ENCODE results near the gene SALL4.
"Not testable (repeated sequence)": the region's sequence is repeated elsewhere in the genome, so short reads cannot be mapped to it uniquely, and the experiment has no call there.

Gene SALL4

DNA sequence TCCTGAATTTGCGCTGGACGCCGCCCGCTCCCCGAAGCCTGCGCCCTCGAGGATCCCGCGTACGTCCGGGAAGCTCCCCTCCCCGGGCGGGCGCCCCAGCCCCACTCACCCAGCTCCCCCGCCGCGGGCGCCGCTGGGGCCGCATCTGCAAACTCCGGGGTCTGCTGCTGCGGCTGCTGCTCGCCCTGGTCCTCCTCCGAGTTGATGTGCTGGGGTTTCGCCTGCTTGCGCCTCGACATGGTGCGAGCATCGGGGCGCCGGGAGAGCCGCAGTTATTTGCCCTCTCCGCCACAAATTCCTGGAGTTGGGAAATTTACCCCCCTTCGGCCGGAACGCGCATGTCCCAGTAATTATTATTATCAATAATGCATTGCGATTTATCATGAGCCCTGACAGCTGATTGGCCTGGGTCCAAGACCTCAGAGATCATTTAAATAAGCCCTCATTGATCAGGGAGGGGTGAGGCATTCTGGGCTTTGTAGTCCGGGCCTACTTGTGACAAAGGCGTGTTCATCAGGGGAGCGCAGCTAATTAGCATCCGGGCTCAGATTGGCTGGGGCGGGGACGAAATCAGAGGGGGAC is at the start of gene SALL4:
Gene SALL4 (minus strand): TSS at position 352 of the 582 bp plus-strand sequence. CDS start 113 bp downstream, at position 239.
- Mint-ChIP-seq H3K27me3 (peaks cover 53% of the 10 kb centered on the region), H3K36me3 (ENCODE audit: low read depth) (no peaks in the 10 kb centered on the region), H3K4me1 (ENCODE audit: low read depth) (peaks cover 16% of the 10 kb centered on the region), H3K4me3 (no peak within 1 kb of the TSS), H3K9me3 (no peaks in the 10 kb centered on the region), H3K27ac (no peak within 1 kb of the TSS)

DNA sequence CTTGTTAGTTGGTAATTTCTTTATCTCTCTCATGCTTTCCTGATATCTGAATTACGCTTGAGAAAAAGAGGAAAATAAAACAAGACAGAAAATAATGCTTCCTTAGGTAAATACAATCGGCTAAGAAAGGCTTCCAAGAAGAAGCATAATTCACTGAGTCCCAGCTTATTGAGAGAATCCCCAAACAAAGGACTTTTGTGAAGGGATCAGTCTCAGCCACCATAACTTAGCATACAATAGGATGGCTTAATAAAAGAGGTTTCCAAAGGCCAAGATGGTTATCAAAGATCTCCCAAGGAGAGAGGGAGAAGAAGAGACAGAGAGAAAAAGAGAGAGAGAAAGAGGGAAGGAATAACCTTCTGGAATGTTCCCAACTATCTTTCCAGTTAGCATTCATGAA is 46.0 kb upstream of the SALL4 start:
- Mint-ChIP-seq H3K4me3 (no peak overlapping the region), H3K27me3 (peaks cover 5% of the 10 kb centered on the region), H3K27ac (no peak overlapping the region)

DNA sequence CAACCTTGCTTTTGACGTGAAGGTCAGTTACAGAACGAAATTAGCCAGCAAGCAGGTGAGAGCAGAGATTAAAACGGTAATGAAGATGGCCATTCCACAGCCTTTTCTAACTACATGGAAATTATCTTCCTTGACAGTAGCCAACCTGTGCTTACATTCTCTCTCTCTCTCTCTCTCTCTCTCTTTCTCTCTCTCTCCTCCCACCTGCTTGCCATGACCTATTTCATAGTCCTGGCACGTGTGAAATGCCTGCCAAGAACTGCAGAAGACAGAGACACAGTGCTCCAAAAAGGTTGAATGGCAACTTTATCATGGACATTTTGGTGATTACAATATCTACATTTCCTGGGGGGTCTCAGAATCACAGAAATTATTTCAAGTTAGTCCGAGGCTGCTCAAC is 38.5 kb upstream of the SALL4 start:
- H3K27me3 Mint-ChIP-seq, result peaks cover 11% of the 10 kb centered on the region
- no peak overlapping the region for H3K27ac Mint-ChIP-seq
- H3K9me3 Mint-ChIP-seq, result no peaks in the 10 kb centered on the region
- no peaks in the 10 kb centered on the region for H3K4me1 Mint-ChIP-seq (ENCODE audit: low read depth)
- no peaks in the 10 kb centered on the region for H3K36me3 Mint-ChIP-seq (ENCODE audit: low read depth)
- H3K4me3 Mint-ChIP-seq, result no peak overlapping the region

More for the DNA sequence above, 46.0 kb upstream of the SALL4 start:
- no peaks in the 10 kb centered on the region for H3K36me3 Mint-ChIP-seq (ENCODE audit: low read depth)
- no peaks in the 10 kb centered on the region for H3K4me1 Mint-ChIP-seq (ENCODE audit: low read depth)
- no peaks in the 10 kb centered on the region for H3K9me3 Mint-ChIP-seq

DNA sequence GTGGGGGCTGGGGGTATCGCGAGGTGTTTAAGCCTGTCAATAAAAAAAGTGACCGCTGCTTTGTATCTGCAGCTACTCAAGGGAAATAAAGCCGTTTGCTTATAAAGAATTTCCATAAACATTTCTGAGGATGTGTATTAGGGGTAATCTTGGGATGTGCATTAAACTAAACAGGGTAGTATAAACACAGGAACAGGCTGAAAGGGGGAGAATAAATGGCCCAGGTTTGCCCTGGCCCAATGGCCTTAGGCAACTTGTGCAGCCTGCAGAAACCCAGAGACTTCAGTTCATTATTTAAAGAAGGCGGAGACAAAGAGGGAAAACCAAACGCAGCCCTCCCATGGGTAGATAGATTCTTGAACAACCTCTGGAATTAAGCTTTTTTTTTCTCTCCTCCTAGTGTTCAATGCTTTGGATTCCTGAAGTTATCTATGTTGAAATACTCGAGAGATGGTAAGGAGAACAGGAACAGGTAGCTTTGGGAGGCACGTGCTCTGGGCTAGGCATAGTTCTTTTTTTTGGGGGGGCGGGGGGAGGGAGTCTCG is 35.6 kb upstream of the SALL4 start:
- no peaks in the 10 kb centered on the region for H3K36me3 Mint-ChIP-seq (ENCODE audit: low read depth)
- H3K27ac Mint-ChIP-seq, result no peak overlapping the region
- H3K4me3 Mint-ChIP-seq, result no peak overlapping the region
- peaks cover 10% of the 10 kb centered on the region for H3K27me3 Mint-ChIP-seq
- no peaks in the 10 kb centered on the region for H3K4me1 Mint-ChIP-seq (ENCODE audit: low read depth)
- no peaks in the 10 kb centered on the region for H3K9me3 Mint-ChIP-seq

DNA sequence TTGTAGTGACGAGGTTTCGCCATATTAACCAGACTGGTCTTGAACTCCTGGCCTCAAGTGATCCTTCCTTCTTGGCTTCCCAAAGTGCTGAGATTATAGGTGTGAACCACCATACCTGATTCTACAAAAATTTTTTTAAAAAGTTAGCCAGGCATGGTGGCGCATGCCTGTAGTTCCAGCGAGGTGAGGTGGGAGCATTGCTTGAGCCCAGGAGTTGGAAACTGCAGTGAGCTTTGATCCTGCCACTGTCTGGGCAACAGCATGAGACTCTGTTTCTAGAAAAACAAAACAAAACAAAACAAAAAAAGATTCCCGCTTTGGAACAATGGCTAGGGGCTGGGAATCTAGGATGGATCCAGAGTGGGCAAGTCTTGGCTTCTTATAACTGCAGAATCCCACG is 35.1 kb upstream of the SALL4 start:
- no peaks in the 10 kb centered on the region for H3K4me1 Mint-ChIP-seq (ENCODE audit: low read depth)
- peaks cover 10% of the 10 kb centered on the region for H3K27me3 Mint-ChIP-seq
- H3K36me3 Mint-ChIP-seq (ENCODE audit: low read depth), result no peaks in the 10 kb centered on the region
- H3K27ac Mint-ChIP-seq, result no peak overlapping the region
- no peaks in the 10 kb centered on the region for H3K9me3 Mint-ChIP-seq
- no peak overlapping the region for H3K4me3 Mint-ChIP-seq

DNA sequence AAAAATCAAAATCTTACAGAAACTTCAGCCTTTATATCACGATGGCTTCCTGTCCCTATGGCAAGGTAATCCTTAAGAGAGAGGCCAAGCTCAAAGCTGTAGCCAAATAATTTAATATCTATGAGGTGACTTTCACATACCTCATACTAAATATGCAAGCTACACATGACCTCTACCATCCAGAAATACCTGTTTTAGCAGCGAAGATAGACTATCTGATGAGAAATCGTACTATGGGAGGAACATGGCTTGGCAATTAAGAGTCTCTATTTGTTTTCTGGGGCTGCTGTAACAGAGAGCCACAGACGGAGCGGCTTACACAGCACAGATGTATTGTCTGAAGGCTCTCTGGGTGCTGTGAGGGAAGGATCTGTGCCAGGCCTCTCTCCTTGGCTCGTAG is 31.0 kb upstream of the SALL4 start:
- Mint-ChIP-seq H3K27ac (no peak overlapping the region), H3K4me1 (ENCODE audit: low read depth) (no peaks in the 10 kb centered on the region), H3K9me3 (no peaks in the 10 kb centered on the region), H3K4me3 (no peak overlapping the region), H3K27me3 (peaks cover 7% of the 10 kb centered on the region), H3K36me3 (ENCODE audit: low read depth) (no peaks in the 10 kb centered on the region)

DNA sequence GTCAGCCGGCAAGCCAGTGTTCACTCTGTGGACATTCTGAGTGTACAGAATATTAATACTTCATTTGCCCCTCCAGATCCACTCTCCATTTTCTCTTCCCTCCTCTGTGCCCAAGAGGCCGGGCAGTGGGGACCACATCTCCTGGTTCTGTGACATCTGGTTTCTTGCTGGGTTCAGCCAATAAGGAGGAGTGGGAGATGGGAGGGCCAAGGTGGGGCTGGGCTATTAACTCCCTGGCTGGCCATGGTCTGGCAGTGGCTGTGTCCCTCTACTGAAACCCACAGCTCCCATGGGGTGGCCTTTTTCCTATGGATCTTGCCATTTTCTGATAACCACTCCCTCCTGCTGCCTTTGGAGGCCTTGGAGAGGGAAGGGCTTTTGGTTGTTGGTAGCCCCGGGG is 30.0 kb upstream of the SALL4 start:
- Mint-ChIP-seq H3K4me3 (no peak overlapping the region), H3K27ac (no peak overlapping the region), H3K36me3 (ENCODE audit: low read depth) (no peaks in the 10 kb centered on the region), H3K27me3 (peaks cover 7% of the 10 kb centered on the region), H3K4me1 (ENCODE audit: low read depth) (no peaks in the 10 kb centered on the region), H3K9me3 (no peaks in the 10 kb centered on the region)

DNA sequence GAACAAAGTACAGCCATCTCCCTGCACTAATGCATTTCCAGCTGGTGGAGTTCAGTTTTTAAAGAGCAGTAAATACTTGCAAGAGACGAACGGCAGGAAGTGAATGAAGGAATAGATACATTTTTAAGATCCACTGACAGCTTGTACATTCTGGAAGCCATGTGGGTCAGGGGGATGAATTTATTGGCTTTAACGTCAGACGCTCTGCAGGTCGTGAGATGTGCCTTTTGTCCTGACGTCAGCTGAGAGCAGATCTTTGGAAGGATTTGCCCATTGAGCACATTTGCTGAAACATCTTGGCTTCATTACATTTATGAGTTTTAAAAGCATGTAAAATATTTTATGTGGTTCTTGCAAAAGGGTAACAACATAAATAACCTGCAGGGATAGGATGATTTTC is 29.5 kb upstream of the SALL4 start:
- H3K4me3 Mint-ChIP-seq, result no peak overlapping the region
- no peaks in the 10 kb centered on the region for H3K4me1 Mint-ChIP-seq (ENCODE audit: low read depth)
- peaks cover 7% of the 10 kb centered on the region for H3K27me3 Mint-ChIP-seq
- H3K27ac Mint-ChIP-seq, result no peak overlapping the region
- no peaks in the 10 kb centered on the region for H3K36me3 Mint-ChIP-seq (ENCODE audit: low read depth)
- no peaks in the 10 kb centered on the region for H3K9me3 Mint-ChIP-seq

DNA sequence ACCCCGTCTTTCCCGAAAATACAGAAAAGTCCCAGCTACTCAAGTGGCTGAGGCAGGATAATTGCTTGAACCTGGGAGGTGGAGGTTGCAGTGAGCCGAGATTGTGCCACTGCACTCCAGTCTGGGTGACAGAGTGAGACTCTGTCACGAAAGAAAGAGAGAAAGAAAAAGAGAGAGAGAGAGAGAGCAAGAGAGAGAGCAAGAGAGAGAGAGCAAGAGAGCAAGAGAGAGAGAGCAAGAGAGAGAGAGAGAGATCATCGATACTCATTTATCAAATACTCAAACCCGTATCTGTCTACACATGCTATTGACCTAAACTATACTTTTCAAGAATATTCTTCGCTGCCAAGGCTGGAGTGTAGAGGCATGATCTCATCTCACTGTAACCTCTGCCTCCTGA is 28.2 kb upstream of the SALL4 start:
- no peak overlapping the region for H3K4me3 Mint-ChIP-seq
- no peaks in the 10 kb centered on the region for H3K9me3 Mint-ChIP-seq
- H3K27me3 Mint-ChIP-seq, result peaks cover 3% of the 10 kb centered on the region
- no peaks in the 10 kb centered on the region for H3K36me3 Mint-ChIP-seq (ENCODE audit: low read depth)
- no peak overlapping the region for H3K27ac Mint-ChIP-seq
- no peaks in the 10 kb centered on the region for H3K4me1 Mint-ChIP-seq (ENCODE audit: low read depth)

DNA sequence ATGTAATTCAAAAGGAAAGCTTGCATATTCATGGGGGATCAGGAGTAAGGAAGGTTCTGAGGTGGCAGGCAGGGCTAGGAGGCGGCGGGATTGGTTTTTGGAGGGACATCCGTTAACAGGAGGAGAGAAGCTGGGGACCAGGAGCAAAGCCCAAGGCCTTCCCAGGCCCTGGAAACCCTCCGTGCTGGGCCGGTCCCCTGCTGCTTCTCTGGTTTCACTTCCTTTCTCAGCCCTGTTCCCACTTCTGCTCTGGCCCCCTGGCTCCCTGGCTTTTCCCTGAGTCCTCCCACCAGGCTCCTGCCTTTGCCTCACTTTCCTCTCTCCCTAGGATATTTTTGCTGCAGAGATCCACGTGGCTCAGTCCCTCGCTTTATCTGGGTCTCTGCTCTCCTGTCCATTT is 26.4 kb upstream of the SALL4 start:
- Mint-ChIP-seq H3K4me3 (no peak overlapping the region), H3K36me3 (ENCODE audit: low read depth) (no peaks in the 10 kb centered on the region), H3K4me1 (ENCODE audit: low read depth) (no peaks in the 10 kb centered on the region), H3K27ac (no peak overlapping the region), H3K9me3 (no peaks in the 10 kb centered on the region), H3K27me3 (no peaks in the 10 kb centered on the region)

DNA sequence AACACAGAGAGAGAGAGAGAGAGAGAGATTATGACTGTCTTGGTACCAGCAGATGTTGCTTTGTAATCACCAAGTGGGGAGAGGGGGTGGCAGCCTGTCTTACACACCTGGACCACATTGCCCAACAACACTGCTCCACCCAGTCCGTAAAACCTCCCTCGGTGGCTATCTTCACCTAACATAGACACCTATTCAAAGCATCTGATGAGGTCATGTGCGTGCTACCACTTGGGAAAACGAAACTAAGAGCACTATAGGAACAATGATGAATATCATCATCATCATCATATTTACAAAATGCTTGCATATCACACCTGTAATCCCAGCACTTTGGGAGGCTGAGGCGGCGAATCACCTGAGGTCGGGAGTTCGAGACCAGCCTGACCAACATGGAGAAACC is 24.1 kb upstream of the SALL4 start:
- H3K27me3 Mint-ChIP-seq, result no peaks in the 10 kb centered on the region

DNA sequence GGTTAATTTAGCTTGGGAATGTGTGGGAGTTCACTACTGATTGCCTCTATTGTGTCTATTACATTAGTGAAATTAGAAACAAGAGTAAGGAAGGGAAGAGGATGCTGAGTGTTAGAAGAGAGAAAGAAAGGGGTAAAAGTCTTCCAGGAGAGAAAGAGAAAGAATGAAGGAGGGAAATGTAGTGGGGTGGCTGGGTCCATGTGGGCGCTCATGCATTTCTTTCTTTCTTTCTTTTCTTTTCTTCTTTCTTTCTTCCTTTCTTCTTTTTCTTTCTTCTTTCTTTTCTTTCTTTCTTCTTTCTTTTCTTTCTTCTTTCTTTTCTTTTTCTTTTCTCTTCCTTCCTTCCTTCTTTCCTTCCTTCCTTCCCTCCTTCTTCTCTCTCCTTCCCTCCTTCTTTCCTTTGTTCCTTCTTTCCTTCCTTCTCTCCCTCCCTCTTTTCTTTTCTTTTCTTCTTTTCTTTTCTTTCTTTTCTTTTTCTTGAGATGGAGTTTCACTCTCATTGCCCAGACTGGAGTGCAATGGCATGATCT is 16.2 kb upstream of the SALL4 start:
- Mint-ChIP-seq H3K27me3 (no peaks in the 10 kb centered on the region), H3K9me3 (no peaks in the 10 kb centered on the region), H3K4me3 (no peak overlapping the region), H3K4me1 (ENCODE audit: low read depth) (no peaks in the 10 kb centered on the region), H3K36me3 (ENCODE audit: low read depth) (no peaks in the 10 kb centered on the region), H3K27ac (no peak overlapping the region)

More for the DNA sequence above, 24.1 kb upstream of the SALL4 start:
- no peaks in the 10 kb centered on the region for H3K36me3 Mint-ChIP-seq (ENCODE audit: low read depth)
- no peaks in the 10 kb centered on the region for H3K4me1 Mint-ChIP-seq (ENCODE audit: low read depth)
- H3K27ac Mint-ChIP-seq, result no peak overlapping the region
- no peaks in the 10 kb centered on the region for H3K9me3 Mint-ChIP-seq
- H3K4me3 Mint-ChIP-seq, result no peak overlapping the region

DNA sequence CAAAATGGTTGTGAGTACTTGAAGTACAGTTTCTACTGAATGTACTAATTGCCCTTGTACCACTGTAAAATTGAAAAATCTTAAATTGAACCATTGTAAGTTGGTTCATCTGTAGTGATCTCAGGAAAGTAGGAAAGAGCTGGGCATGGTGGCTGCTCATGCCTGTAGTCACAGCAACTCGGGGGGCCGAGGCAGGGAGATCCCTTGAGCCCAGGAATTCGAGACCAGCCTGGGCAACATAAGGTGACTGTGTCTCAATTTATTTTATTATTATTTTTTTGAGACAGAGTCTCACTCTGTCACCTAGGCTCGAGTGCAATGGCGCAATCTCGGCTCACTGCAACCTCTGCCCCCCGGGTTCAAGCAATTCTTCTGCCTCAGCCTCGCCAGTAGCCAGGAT is 14.5 kb upstream of the SALL4 start:
- not testable (repeated sequence) for H3K27me3 Mint-ChIP-seq; H3K4me3 Mint-ChIP-seq; H3K4me1 Mint-ChIP-seq (ENCODE audit: low read depth); H3K36me3 Mint-ChIP-seq (ENCODE audit: low read depth); H3K9me3 Mint-ChIP-seq; H3K27ac Mint-ChIP-seq

DNA sequence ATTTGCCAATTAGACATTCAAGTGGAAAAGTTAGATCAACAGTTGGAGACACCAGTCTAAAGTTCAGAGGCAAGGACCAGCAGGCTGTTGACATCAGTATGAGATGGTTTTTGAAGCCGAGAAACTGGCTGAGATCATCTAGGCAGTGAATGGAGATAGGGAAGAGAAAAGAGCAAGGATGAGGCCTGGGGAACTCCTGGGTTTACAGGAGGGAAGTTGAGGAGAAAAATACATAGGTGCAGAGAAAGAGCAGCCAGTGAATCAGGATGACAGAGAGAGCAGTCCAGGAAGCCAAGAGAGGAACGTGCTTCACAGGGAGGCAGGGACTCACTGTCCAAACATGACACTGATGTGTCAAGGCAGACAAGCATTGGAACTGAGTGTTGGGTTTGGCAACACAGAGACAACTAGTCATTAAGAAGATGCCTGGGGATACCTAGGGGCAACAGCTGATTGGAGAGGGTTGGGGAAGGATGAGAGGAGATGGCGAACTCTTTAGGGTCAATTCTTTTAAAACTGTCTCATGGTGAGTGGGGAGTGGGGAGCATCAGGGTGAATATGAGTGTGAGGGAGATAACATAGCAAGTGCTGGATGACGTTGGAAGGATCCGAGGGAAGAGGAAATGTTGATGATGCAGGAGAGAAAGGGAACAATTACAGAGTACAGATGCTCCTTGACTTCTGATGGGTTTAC is 13.2 kb upstream of the SALL4 start:
- peaks cover 4% of the 10 kb centered on the region for H3K27me3 Mint-ChIP-seq
- H3K4me3 Mint-ChIP-seq, result no peak overlapping the region
- H3K9me3 Mint-ChIP-seq, result no peaks in the 10 kb centered on the region
- H3K27ac Mint-ChIP-seq, result no peak overlapping the region
- H3K4me1 Mint-ChIP-seq (ENCODE audit: low read depth), result no peaks in the 10 kb centered on the region
- H3K36me3 Mint-ChIP-seq (ENCODE audit: low read depth), result no peaks in the 10 kb centered on the region

DNA sequence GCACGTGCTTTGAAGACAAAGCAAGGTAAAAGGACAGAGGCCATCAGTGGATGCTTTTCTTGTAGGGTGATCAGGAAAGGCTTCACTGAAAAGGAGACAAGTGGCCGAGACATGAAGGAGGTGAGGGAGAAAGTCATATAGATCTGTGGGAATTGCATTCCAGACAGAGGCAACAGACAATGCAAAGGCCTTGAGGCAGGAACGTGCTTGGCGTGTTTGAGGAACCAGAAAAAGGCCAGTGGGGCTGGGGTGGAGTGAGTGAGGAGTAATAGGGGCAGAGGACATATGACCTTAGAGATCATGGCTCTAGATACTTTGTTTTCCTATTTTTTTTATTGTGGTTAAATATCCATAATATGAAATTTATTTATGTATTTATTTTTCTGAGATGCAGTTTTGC is 10.5 kb upstream of the SALL4 start:
- H3K4me1 Mint-ChIP-seq (ENCODE audit: low read depth), result no peaks in the 10 kb centered on the region
- no peaks in the 10 kb centered on the region for H3K9me3 Mint-ChIP-seq
- H3K27ac Mint-ChIP-seq, result no peak overlapping the region
- no peak overlapping the region for H3K4me3 Mint-ChIP-seq
- peaks cover 7% of the 10 kb centered on the region for H3K27me3 Mint-ChIP-seq
- no peaks in the 10 kb centered on the region for H3K36me3 Mint-ChIP-seq (ENCODE audit: low read depth)

Measured in stimulated activated naive CD8-positive, alpha-beta T cell treated with anti-CD3 and anti-CD28 coated beads, Interleukin-15, Interleukin-2, amounts not matched to agents 100 ng/mL and 50 ng/mL, for 24 hours (primary cell).